GM18517 (cell line): ENCODE data around the gene MTG2.

Experiments
- ATAC-seq: cut with Tn5 transposase; IDR thresholded peaks from one replicate; pipeline ENCODE4 v1.9.1; 2021; ENCODE audit warnings: mild to moderate bottlenecking, moderate library complexity; ENCODE audit not compliant: unreplicated experiment

MTG2 gene

DNA sequence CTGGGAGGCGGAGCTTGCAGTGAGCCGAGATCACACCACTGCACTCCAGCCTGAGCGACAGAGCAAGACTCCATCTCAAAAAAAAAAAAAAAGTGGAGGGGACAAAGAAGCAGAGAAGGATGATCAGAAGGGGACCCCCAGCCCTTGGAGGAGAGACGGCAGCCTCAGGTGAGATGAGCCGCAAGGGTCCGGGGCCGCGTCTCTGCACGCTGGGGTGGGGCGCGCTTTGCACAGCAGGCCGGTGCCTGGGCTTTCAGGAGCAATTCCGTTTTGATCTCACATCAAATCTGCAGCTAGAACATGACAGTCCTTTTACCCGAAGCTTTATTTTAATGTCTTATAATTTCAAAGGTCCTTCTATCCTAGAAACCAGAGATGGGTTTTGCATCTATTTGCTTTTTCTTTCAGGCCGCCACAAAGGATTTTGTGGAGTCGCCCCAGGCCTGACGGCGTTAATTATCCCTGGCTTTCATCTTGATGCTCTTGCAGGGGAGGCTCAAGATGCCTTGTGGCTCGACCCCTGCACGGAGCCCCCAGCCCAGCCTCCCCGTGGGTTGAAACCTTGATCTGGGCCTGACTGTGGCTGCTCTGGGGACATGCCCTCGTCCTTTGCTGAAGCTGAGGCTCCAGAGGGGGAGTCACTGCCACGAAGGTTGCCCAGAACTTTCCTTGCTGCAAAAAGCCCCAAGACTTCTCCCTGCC, 20.0 kb downstream of the MTG2 start:
- ATAC-seq, result no peak

- no peak for ATAC-seq
These were observed 20.7 kb downstream of the MTG2 start for GRCh38 chr20:62203378-62204030.

GRCh38 chr20:62205618-62206387, 23.0 kb downstream of the MTG2 start:
- ATAC-seq, result no peak

DNA sequence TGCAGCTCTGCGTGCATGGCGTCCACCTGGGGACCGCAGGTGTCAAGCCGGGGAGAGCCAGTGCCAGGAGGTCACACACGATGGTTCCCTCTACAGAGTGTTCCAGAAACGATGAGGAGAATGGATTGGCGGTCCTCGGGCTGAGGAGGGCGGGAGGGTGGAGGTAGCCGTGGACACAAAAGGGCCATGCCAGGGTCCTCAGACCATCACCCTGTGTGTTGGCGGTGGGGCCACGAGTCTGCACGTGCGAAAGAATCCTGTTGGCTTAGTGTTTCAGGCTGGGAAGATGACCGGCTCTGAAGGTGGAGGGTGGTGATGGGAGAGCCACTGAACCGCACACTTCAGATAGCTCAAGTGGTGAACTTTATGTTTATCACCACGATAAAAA, 23.6 kb downstream of the MTG2 start:
- no peak for ATAC-seq

DNA sequence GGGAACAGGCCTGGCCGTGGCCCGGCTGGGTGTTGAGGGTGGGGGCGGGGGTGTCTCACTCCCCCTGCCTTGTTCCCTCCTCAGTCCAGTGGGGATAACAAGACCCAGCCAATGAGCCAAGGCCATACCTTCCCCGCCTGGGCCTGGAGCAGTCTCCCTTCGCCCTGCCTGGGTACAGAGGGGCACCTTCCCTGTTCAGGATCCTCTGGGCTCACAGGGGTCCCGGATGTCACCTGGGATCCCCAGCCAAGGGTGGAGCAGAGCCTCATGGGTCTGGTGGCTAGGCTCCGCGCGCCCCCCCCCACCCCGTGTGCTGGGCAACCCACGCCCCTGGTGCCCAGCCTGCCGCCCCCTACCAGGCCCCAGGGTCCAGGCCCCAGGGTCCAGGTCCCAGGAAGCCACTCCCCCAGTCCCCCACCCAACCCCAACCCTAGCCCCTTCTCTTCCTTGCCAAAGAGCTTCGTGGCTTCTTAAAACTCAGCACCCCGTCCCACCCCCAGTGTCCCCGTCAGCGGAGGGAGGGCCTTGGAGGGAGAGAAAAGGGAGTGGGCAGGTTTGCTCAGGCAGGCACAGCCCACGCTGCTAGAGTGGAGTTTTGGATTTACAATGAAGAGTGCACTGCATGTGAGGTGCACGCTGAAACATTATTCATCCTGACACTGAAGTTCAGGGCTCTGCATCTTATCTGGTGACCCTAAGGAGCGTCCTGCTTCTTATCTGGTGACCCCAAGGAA, 25.4 kb downstream of the MTG2 start:
- ATAC-seq, result no peak

DNA sequence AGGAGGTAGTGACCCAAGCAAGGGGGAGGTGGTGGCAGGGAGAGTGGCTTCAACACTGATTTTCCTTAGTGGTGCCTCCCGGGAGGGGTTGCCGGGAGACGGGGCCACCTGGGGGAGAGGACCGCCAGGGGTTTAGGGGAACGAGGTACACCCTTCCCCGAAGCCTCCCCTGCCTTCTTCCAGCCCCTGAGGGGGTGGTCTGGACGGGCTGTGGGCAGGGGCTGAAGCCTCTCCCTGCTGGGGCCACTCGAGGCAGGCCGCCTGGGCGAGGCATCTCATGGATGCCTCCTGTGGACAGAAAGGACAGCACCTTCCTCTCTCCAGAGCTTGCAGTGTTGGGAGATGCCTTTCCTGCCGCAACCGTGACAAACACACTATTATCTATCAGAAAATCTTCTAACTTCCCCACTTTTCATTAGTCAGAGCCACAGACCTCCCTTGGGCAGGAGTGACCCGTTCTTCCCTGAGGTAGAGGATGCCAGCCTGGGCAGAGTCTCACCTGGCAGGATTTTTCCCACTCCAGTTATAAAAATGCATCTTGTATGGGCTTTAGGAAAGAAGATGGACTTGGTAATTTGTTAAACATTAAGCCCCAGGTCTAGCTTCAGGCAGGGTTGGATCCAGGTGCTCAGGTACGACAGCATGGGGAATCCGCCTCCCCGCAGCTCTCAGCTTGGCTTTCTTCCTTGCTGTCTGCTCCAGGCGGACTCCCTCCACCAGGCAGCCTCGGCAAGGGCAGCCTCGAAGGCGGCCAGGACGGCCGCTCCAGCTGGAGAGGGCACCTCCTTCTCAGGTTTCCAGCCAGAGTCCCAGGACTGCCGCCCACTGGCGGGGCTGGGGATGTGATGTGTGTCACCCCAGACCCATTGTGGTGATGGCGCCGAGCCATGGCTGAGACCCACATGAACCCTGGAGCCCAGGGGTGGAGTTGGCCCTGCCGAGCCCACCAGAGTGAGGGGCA, 26.2 kb downstream of the MTG2 start:
- no peak for ATAC-seq

- ATAC-seq, result no peak
These were observed 27.1 kb downstream of the MTG2 start for GRCh38 chr20:62209850-62210495.

- ATAC-seq, result no peak
These were observed 27.6 kb downstream of the MTG2 start for GRCh38 chr20:62210496-62210855.

DNA sequence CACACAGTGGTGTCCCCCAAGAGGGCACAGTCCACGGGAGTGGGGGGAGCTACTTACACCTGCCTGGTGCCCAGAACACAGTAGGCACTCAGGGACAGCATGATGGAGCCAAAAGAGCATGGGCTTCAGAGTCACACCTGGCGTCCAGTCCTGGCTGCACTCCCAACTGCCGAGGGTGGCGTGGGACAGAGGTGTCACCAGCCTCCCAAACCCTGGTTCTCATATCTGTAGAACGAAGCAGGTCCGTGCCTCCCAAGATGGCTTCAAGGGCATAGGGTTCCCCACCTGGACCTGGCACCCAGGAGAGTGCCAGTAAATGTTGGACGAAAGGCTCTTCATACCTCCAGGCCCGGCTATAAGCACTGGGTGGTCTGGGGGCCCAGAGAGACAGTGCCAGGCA, 28.4 kb downstream of the MTG2 start:
- ATAC-seq, result no peak

GRCh38 chr20:62211769-62212288, 29.0 kb downstream of the MTG2 start:
- ATAC-seq, result no peak

DNA sequence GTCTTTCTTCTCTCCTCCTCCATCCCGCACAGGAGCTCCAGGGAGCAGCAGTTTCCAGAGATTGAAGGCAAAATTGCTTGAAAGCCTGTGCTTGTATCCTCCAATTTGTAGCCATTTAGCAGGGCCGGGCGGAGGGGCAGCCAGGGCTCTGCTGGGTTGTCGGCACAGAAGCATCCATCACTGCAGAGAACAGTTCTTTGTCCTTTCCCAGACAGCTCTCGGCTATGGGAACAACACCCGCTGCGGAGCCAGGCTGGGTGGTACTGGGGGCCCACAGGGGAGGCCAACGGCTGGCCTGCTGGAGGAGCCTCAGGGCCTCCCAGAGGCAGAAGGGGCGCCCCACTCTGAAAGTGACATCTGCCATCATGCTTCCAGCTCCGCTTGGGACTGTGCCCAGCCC, 29.5 kb downstream of the MTG2 start:
- ATAC-seq, result no peak

DNA sequence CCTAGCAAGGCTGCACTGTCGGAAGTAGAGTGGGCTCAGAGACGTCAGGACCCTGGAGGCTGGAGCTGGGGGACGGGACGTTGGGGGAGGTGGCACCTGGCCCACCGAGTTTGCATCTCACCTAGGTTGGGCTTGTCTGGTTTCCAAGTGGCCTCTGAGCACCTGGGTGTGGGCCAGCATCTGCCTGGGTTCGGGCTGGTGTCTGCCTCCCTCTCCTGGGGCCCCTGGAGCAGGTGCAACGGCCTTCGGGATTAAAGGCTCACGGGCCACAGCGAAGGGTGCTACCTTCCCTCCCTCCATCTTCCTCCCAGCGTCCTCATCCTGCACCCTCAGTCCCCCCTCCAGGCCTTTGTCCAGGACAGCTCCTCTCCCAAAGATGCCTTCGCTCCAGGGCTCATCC, 31.2 kb downstream of the MTG2 start:
- ATAC-seq, result no peak

DNA sequence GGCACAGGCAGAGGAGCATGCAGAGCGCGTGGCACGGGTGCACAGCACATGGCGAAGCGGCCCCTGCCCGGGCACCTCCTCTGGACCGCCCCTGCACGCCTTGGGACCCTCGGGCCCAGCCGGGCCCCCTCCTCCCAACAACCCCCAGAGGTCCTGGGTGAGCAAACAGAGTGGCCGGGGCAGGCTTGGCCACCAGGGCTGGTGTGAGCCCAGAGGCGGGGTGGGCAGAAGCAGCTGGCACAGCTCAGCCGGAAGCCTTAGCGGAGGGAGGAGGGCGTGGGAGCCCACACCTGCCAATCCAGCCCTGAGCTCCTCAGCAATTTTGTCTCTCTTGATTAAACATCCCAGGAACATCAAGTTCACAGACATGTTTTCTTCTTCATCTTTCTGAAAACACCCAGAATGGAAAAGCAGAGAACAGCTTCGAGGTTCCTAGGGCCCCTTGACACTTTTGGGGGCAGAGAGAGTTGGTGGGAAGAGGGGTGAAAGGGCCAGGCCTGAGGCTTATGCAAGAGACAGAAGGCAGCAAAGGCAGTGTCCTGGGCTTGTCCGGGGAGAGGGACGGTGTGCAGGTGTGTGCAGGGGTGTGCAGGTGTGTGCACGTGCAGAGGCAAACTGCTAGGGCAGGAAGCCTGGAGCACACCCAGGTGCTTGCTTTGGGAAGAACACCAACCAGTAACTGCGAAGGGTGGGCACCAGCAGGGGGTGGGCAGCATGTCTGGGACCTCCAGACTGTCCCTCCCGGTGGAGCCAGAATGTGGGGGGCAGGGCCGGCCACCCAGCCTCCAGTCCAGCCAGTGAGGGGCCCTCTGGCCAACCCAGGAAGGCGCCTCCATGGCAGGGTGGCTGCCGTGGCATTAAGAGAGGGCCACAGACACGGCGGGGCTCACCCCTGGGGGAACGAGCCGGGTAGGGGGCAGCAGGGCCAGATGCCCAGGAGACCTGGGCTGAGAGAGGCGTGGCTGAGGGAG, 32.5 kb downstream of the MTG2 start:
- ATAC-seq, result no peak

DNA sequence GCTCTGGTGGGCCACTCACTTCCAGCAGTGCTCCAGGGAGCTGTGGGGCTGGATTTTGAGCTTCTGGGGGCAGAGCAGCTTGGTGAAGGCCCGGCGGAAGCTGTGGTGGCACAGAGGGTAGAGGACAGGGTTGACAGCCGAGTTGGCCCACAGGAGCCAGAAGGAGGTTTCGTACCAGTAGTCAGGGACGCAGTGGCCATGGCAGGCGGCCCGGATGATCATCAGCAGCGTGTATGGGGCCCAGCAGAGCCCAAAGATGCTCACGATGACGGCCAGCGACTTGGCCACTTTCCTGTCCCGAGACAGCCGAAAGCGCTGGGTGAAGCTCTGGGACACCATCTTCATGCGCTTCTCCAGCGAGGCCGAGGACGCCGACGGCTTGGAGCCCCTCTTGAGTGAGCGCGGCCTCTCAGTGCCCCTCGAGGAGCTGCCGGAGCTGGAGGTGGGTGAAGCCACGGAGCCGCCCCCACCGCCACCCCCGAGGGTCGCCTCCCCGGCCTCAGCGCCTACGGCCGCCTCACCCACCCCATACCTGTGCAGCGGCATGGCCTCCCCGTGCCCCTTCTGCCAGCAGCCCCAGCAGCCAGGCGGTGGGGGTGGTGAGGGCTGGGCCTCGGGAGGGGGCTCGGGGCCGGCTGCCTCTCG, 33.3 kb downstream of the MTG2 start:
- no peak for ATAC-seq

DNA sequence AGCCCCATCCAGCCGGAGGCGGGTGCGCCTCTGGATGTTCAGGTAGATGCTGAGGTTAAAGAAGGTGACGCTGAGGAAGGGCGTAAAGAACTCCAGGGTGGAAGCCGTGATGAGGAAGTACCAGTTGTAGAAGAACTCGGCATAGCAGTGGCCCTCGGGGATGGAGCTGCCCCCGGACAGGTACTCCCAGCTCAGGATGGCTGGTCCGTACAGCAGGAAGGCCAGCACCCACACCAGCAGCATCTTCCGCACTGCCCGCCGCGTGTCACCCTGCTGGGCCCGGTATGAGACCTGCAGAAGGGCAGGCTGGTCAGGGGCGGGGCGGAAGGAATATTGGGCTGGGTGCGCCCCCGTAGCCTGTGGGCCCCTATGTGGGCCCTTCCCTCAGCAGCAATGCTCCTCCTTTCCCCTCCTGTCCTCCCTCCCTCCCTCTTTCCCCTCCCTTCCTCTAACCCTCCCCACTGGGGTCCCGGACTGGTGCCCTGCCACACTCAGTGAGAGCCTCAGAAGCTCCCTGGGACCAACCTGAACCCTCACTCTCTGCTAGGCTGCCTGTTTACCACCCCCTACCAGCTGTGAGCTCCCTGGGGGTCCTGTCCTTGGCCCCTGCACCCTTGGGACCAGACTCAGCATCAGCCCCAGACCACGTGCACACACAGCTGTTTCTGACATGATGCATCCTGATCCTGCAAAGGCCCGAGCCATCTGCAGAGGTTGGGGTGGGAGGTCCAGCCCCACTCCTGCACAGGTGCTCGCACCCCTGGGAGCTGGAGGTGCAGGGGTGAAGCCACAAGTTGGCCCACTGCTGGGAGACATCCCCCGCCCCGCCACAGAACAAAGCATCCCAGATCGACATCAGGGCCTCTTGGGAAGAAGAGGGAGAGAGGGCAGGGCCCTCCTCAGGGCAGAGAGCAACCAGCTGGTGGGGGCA, 34.1 kb downstream of the MTG2 start:
- no peak for ATAC-seq

- no peak for ATAC-seq
These were observed 35.3 kb downstream of the MTG2 start for GRCh38 chr20:62217913-62218773.
